ENCODE measurements around the gene MTNR1A.

DNA sequence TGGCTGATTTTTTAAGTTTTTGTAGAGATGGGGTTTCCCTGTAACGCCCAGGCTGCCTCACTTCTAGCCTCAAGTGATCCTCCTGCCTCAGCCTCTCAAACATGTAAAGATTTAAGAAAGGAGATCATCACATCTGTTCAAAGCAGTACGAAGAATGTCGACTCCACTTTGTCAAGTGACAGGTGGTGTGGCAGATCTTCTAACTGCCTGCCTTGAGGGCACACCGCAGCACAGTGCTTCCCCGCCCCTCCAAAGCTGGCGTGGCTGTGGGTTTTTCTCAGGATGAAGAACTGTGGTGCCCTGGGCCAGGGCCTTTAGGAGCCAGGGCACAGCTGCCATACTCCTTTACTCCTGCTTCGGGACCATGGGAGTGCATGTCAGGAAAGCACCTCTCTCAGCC, 43.3 kb upstream of the MTNR1A start:
- TF ChIP-seq CTCF (IDR thresholded peaks at IDR 0.05): no peak
- no peak for TF ChIP-seq POLR2A (IDR thresholded peaks at IDR 0.05)
